ENCODE results near the gene CDK8.

DNA sequence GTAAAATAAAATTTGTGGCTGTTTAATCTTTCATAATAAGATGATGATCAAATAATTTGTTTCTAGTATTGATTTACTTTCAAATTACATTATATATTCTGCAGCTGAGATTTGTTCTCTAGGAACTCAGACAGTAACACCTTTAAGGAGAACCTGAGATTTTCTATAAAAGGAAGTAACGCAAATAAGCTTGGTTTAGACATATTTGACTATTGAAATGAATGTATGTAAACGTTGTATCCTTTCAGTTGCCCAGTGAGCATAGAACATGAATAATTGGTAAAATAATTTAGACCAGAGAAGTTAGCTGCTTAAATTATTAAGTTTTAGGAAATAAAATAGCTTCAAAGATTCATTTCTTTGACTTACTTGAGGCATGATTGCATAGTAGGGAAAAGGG, 3.1 kb downstream of the CDK8 start:
- TF ChIP-seq EZH2 (IDR thresholded peaks at IDR 0.05; ENCODE audit: low read depth, unreplicated experiment) (no peak), POLR2AphosphoS5 (IDR thresholded peaks at IDR 0.05; ENCODE audit: low read depth) (no peak)
- TF ChIP-seq, protein P1, sequence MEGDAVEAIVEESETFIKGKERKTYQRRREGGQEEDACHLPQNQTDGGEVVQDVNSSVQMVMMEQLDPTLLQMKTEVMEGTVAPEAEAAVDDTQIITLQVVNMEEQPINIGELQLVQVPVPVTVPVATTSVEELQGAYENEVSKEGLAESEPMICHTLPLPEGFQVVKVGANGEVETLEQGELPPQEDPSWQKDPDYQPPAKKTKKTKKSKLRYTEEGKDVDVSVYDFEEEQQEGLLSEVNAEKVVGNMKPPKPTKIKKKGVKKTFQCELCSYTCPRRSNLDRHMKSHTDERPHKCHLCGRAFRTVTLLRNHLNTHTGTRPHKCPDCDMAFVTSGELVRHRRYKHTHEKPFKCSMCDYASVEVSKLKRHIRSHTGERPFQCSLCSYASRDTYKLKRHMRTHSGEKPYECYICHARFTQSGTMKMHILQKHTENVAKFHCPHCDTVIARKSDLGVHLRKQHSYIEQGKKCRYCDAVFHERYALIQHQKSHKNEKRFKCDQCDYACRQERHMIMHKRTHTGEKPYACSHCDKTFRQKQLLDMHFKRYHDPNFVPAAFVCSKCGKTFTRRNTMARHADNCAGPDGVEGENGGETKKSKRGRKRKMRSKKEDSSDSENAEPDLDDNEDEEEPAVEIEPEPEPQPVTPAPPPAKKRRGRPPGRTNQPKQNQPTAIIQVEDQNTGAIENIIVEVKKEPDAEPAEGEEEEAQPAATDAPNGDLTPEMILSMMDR (conservative IDR thresholded peaks at IDR 0.05; ENCODE audit: low read depth in 2 of 2) = no peak

All from GM23338 (cell line).